ENCODE results near the gene ZSCAN16. TPM values are rescaled to one million over a fixed set of nuclear protein-coding genes. Genes with fewer than 3 reads are reported as not detected.
A peak's percentile ranks its signal among the peaks of the same experiment; 100 is the strongest.
"Not testable (repeated sequence)": the region's sequence is repeated elsewhere in the genome, so short reads cannot be mapped to it uniquely, and the experiment has no call there.

ZSCAN16 gene
- total RNA-seq, 2 experiments from 2014 or later: 2.3 TPM

- H3K36me3 Mint-ChIP-seq (ENCODE audit: low read depth): peaks cover 3% of the 10 kb centered on the region
- peaks cover 3% of the 10 kb centered on the region for H3K9me3 Mint-ChIP-seq
- H3K4me3 Mint-ChIP-seq: peak overlapping the region; percentile 89
- intact Hi-C loops (cut with micrococcal nuclease): loop anchor here (1.0 to 2.0 kb wide), 3 partner anchors 20 to 33 kb away; partner anchors contain the start of genes ZNF165 and ZSCAN16
- peaks cover 10% of the 10 kb centered on the region for H3K27me3 Mint-ChIP-seq (ENCODE audit: low read depth)
- peaks cover 9% of the 10 kb centered on the region for H3K4me1 Mint-ChIP-seq (ENCODE audit: low read depth)
- H3K27ac Mint-ChIP-seq: peak overlapping the region; percentile 89
- CTCF ChIA-PET: interaction anchor here (0.5 to 1.4 kb wide), 8 partner anchors 10 to 252 kb away, joined by 3 to 6 read pairs (median 3); no protein-coding TSS in a partner anchor
- peak; percentile 89 for DNase-seq
These were observed 19.8 kb upstream of the ZSCAN16 start for GRCh38 chr6:28104392-28105244.

- intact Hi-C loops (cut with micrococcal nuclease): loop anchor here (2.0 kb wide), 1 partner anchor 20 kb away; the partner anchor contains the start of gene ZSCAN16
- CTCF ChIA-PET: interaction anchor here (0.5 to 1.4 kb wide), 6 partner anchors 11 to 251 kb away, joined by 3 to 4 read pairs (median 3); no protein-coding TSS in a partner anchor
- Mint-ChIP-seq H3K27ac (peak overlapping the region; percentile 46), H3K27me3 (ENCODE audit: low read depth) (peaks cover 8% of the 10 kb centered on the region), H3K4me3 (peak overlapping the region; percentile 89), H3K4me1 (ENCODE audit: low read depth) (peaks cover 9% of the 10 kb centered on the region), H3K9me3 (peaks cover 3% of the 10 kb centered on the region), H3K36me3 (ENCODE audit: low read depth) (peaks cover 3% of the 10 kb centered on the region)
- no peak for DNase-seq
These were observed 19.2 kb upstream of the ZSCAN16 start for GRCh38 chr6:28105245-28105639.

- H3K4me1 Mint-ChIP-seq (ENCODE audit: low read depth): peaks cover 9% of the 10 kb centered on the region
- no peaks in the 10 kb centered on the region for H3K27me3 Mint-ChIP-seq (ENCODE audit: low read depth)
- H3K27ac Mint-ChIP-seq: no peak overlapping the region
- CTCF ChIA-PET: interaction anchor here (0.7 kb wide), 1 partner anchor 872 kb away, joined by 3 read pairs; no protein-coding TSS in a partner anchor
- H3K9me3 Mint-ChIP-seq: no peaks in the 10 kb centered on the region
- H3K4me3 Mint-ChIP-seq: no peak overlapping the region
- intact Hi-C loops (cut with micrococcal nuclease): no loop called here
- DNase-seq: no peak
- peaks cover 3% of the 10 kb centered on the region for H3K36me3 Mint-ChIP-seq (ENCODE audit: low read depth)
These were observed 16.9 kb upstream of the ZSCAN16 start for GRCh38 chr6:28107506-28107905.

GRCh38 chr6:28111964-28112363, 12.4 kb upstream of the ZSCAN16 start:
- H3K4me1 Mint-ChIP-seq (ENCODE audit: low read depth): no peaks in the 10 kb centered on the region
- DNase-seq: no peak
- peaks cover 17% of the 10 kb centered on the region for H3K36me3 Mint-ChIP-seq (ENCODE audit: low read depth)
- intact Hi-C loops (cut with micrococcal nuclease): no loop called here
- no peak overlapping the region for H3K27ac Mint-ChIP-seq
- CTCF ChIA-PET: interaction anchor here (0.8 kb wide), 1 partner anchor 11 kb away, joined by 3 read pairs; no protein-coding TSS in a partner anchor
- no peaks in the 10 kb centered on the region for H3K9me3 Mint-ChIP-seq
- H3K4me3 Mint-ChIP-seq: no peak overlapping the region
- no peaks in the 10 kb centered on the region for H3K27me3 Mint-ChIP-seq (ENCODE audit: low read depth)

GRCh38 chr6:28115799-28116198, 8.6 kb upstream of the ZSCAN16 start:
- DNase-seq: no peak
- no peak overlapping the region for H3K4me3 Mint-ChIP-seq
- CTCF ChIA-PET: interaction anchor here (0.6 to 1.3 kb wide), 2 partner anchors 11 to 12 kb away, joined by 3 read pairs; no protein-coding TSS in a partner anchor
- no peaks in the 10 kb centered on the region for H3K4me1 Mint-ChIP-seq (ENCODE audit: low read depth)
- H3K36me3 Mint-ChIP-seq (ENCODE audit: low read depth): peaks cover 37% of the 10 kb centered on the region
- H3K27me3 Mint-ChIP-seq (ENCODE audit: low read depth): no peaks in the 10 kb centered on the region
- no peaks in the 10 kb centered on the region for H3K9me3 Mint-ChIP-seq
- H3K27ac Mint-ChIP-seq: no peak overlapping the region
- intact Hi-C loops (cut with micrococcal nuclease): no loop called here

- no peak for DNase-seq
- peaks cover 43% of the 10 kb centered on the region for H3K36me3 Mint-ChIP-seq (ENCODE audit: low read depth)
- intact Hi-C loops (cut with micrococcal nuclease): no loop called here
- H3K9me3 Mint-ChIP-seq: no peaks in the 10 kb centered on the region
- CTCF ChIA-PET: interaction anchor here (1.3 kb wide), 1 partner anchor 24 kb away, joined by 3 read pairs; the partner anchor contains the start of gene ZKSCAN8
- no peak overlapping the region for H3K4me3 Mint-ChIP-seq
- no peaks in the 10 kb centered on the region for H3K27me3 Mint-ChIP-seq (ENCODE audit: low read depth)
- H3K27ac Mint-ChIP-seq: no peak overlapping the region
- no peaks in the 10 kb centered on the region for H3K4me1 Mint-ChIP-seq (ENCODE audit: low read depth)
These were observed 6.9 kb upstream of the ZSCAN16 start for GRCh38 chr6:28117386-28118050.

GRCh38 chr6:28118217-28118616, 6.2 kb upstream of the ZSCAN16 start:
- peaks cover 47% of the 10 kb centered on the region for H3K36me3 Mint-ChIP-seq (ENCODE audit: low read depth)
- H3K4me3 Mint-ChIP-seq: no peak overlapping the region
- DNase-seq: no peak
- intact Hi-C loops (cut with micrococcal nuclease): no loop called here
- no peaks in the 10 kb centered on the region for H3K4me1 Mint-ChIP-seq (ENCODE audit: low read depth)
- no peaks in the 10 kb centered on the region for H3K9me3 Mint-ChIP-seq
- CTCF ChIA-PET: no interaction called here
- no peak overlapping the region for H3K27ac Mint-ChIP-seq
- no peaks in the 10 kb centered on the region for H3K27me3 Mint-ChIP-seq (ENCODE audit: low read depth)

- no peaks in the 10 kb centered on the region for H3K9me3 Mint-ChIP-seq
- CTCF ChIA-PET: no interaction called here
- no peak overlapping the region for H3K4me3 Mint-ChIP-seq
- H3K27me3 Mint-ChIP-seq (ENCODE audit: low read depth): no peaks in the 10 kb centered on the region
- no peak overlapping the region for H3K27ac Mint-ChIP-seq
- peaks cover 41% of the 10 kb centered on the region for H3K36me3 Mint-ChIP-seq (ENCODE audit: low read depth)
- no peak for DNase-seq
- H3K4me1 Mint-ChIP-seq (ENCODE audit: low read depth): peaks cover 31% of the 10 kb centered on the region
- intact Hi-C loops (cut with micrococcal nuclease): no loop called here
These were observed 2.5 kb upstream of the ZSCAN16 start for GRCh38 chr6:28121876-28122275.

GRCh38 chr6:28122283-28122682, 2.1 kb upstream of the ZSCAN16 start:
- H3K9me3 Mint-ChIP-seq; intact Hi-C loops (cut with micrococcal nuclease); DNase-seq; H3K27me3 Mint-ChIP-seq (ENCODE audit: low read depth); H3K4me3 Mint-ChIP-seq; H3K27ac Mint-ChIP-seq: not testable (repeated sequence)
- Mint-ChIP-seq H3K4me1 (ENCODE audit: low read depth) (peaks cover 35% of the 10 kb centered on the region), H3K36me3 (ENCODE audit: low read depth) (peaks cover 42% of the 10 kb centered on the region)
- CTCF ChIA-PET: interaction anchor here (1.1 kb wide), 1 partner anchor 10 kb away, joined by 3 read pairs; no protein-coding TSS in a partner anchor

GRCh38 chr6:28124971-28125353, 553 bp downstream of the ZSCAN16 start:
- Mint-ChIP-seq H3K27me3 (ENCODE audit: low read depth) (no peaks in the 10 kb centered on the region), H3K36me3 (ENCODE audit: low read depth) (peaks cover 34% of the 10 kb centered on the region), H3K9me3 (no peaks in the 10 kb centered on the region), H3K4me3 (peak overlapping the region; percentile 94), H3K27ac (peak overlapping the region; percentile 89), H3K4me1 (ENCODE audit: low read depth) (peaks cover 51% of the 10 kb centered on the region)
- no peak for DNase-seq
- CTCF ChIA-PET: interaction anchor here (1.0 to 1.4 kb wide), 2 partner anchors 12 to 231 kb away, joined by 3 read pairs; no protein-coding TSS in a partner anchor
- intact Hi-C loops (cut with micrococcal nuclease): loop anchor here (2.0 kb wide), 2 partner anchors 16 to 20 kb away; partner anchors contain the start of gene ZKSCAN8

- H3K27ac Mint-ChIP-seq: peak overlapping the region; percentile 89
- CTCF ChIA-PET: interaction anchor here (1.0 to 1.4 kb wide), 2 partner anchors 12 to 230 kb away, joined by 3 read pairs; no protein-coding TSS in a partner anchor
- H3K36me3 Mint-ChIP-seq (ENCODE audit: low read depth): peaks cover 30% of the 10 kb centered on the region
- intact Hi-C loops (cut with micrococcal nuclease): loop anchor here (2.0 kb wide), 2 partner anchors 15 to 21 kb away; partner anchors contain the start of gene ZKSCAN8
- no peak for DNase-seq
- no peaks in the 10 kb centered on the region for H3K27me3 Mint-ChIP-seq (ENCODE audit: low read depth)
- peak overlapping the region; percentile 94 for H3K4me3 Mint-ChIP-seq
- peaks cover 54% of the 10 kb centered on the region for H3K4me1 Mint-ChIP-seq (ENCODE audit: low read depth)
- no peaks in the 10 kb centered on the region for H3K9me3 Mint-ChIP-seq
These were observed 992 bp downstream of the ZSCAN16 start for GRCh38 chr6:28125401-28125800.

- peak; percentile 57 for DNase-seq
- Mint-ChIP-seq H3K36me3 (ENCODE audit: low read depth) (peaks cover 16% of the 10 kb centered on the region), H3K4me3 (peak overlapping the region; percentile 11), H3K9me3 (no peaks in the 10 kb centered on the region), H3K27ac (peak overlapping the region; percentile 48), H3K27me3 (ENCODE audit: low read depth) (no peaks in the 10 kb centered on the region), H3K4me1 (ENCODE audit: low read depth) (peaks cover 65% of the 10 kb centered on the region)
- intact Hi-C loops (cut with micrococcal nuclease): loop anchor here (1.0 to 10.0 kb wide), 2 partner anchors 222 to 761 kb away; no protein-coding TSS in a partner anchor
- CTCF ChIA-PET: interaction anchor here (0.8 kb wide), 1 partner anchor 222 kb away, joined by 3 read pairs; no protein-coding TSS in a partner anchor
These were observed 9.6 kb downstream of the ZSCAN16 start for GRCh38 chr6:28134015-28134414.
